NCI-H2029 treated with DMSO at 0.1 percent for 48 hours (cell line): ENCODE results near the gene NCBP1.
A peak's percentile ranks its signal among the peaks of the same experiment; 100 is the strongest.
"Not testable (repeated sequence)": the region's sequence is repeated elsewhere in the genome, so short reads cannot be mapped to it uniquely, and the experiment has no call there.

ENCODE experiments used
- DNase-seq: peaks from one replicate; lab custom pipeline; 2025; lab: John Stamatoyannopoulos, UW

NCBP1 gene

GRCh38 chr9:97675655-97676054 lies 42.0 kb downstream of the NCBP1 start:
- DNase-seq, result no peak

- no peak for DNase-seq
Measured at GRCh38 chr9:97682242-97682641, 48.6 kb downstream of the NCBP1 start.

- DNase-seq, result no peak
Measured at GRCh38 chr9:97688654-97689053, 55.0 kb downstream of the NCBP1 start.

- no peak for DNase-seq
Measured at GRCh38 chr9:97689401-97690180, 56.0 kb downstream of the NCBP1 start.

- no peak for DNase-seq
Measured at GRCh38 chr9:97694769-97695168, 61.1 kb downstream of the NCBP1 start.

- no peak for DNase-seq
Measured at GRCh38 chr9:97695390-97695789, 61.8 kb downstream of the NCBP1 start.

- DNase-seq, result no peak
Measured at GRCh38 chr9:97695995-97696802, 62.6 kb downstream of the NCBP1 start.

- DNase-seq, result peak; percentile 74
Measured at GRCh38 chr9:97696803-97697601, 63.4 kb downstream of the NCBP1 start, which contains the start of gene XPA. Gene XPA, minus strand, starts transcription at chr9:97697340. Its CDS starts 48 bp downstream, at chr9:97697292.

- no peak for DNase-seq
Measured at GRCh38 chr9:97697837-97698236, 64.2 kb downstream of the NCBP1 start.

- DNase-seq, result no peak
Measured at GRCh38 chr9:97698865-97699264, 65.2 kb downstream of the NCBP1 start.

- DNase-seq, result not testable (repeated sequence)
Measured at GRCh38 chr9:97699281-97699680, 65.7 kb downstream of the NCBP1 start.

- DNase-seq, result not testable (repeated sequence)
Measured at GRCh38 chr9:97699824-97700223, 66.2 kb downstream of the NCBP1 start.

GRCh38 chr9:97703437-97704344 lies 70.1 kb downstream of the NCBP1 start:
- DNase-seq, result no peak

- no peak for DNase-seq
Measured at GRCh38 chr9:97704345-97704677, 70.7 kb downstream of the NCBP1 start.

GRCh38 chr9:97704851-97705250 lies 71.2 kb downstream of the NCBP1 start:
- DNase-seq, result no peak

GRCh38 chr9:97705354-97705950 lies 71.8 kb downstream of the NCBP1 start:
- DNase-seq, result no peak

- no peak for DNase-seq
Measured at GRCh38 chr9:97706246-97706645, 72.6 kb downstream of the NCBP1 start.

- DNase-seq, result peak; percentile 56
Measured at GRCh38 chr9:97710356-97711222, 77.0 kb downstream of the NCBP1 start.

- DNase-seq, result no peak
Measured at GRCh38 chr9:97711223-97711626, 77.6 kb downstream of the NCBP1 start.

- DNase-seq, result no peak
Measured at GRCh38 chr9:97714435-97714834, 80.8 kb downstream of the NCBP1 start.
